KBM-7 (cell line): Measurements from ENCODE around the gene CAMK2A.
"Not testable (repeated sequence)": the region's sequence is repeated elsewhere in the genome, so short reads cannot be mapped to it uniquely, and the experiment has no call there.

ENCODE experiments used
- DNase-seq: peaks from one replicate; pipeline ENCODE4 v3.0.0-alpha.2; 2015
- in situ Hi-C: fragments of 300-500 bp; cut with MboI; formaldehyde crosslinking; loops from 2 replicates; pipeline ENCODE4 v1.14.3; 2020; ENCODE audit warnings: low sequenced_read_pairs, low pct_unique_long_range_greater_than_20kb, mixed read lengths

Gene CAMK2A

GRCh38 chr5:150263801-150264621 is 25.6 kb downstream of the CAMK2A start:
- in situ Hi-C loops = no loop called here
- no peak for DNase-seq

GRCh38 chr5:150263375-150263775 is 26.2 kb downstream of the CAMK2A start:
- no peak for DNase-seq
- in situ Hi-C loops = no loop called here

- DNase-seq = no peak
- in situ Hi-C loops = no loop called here
Observed at GRCh38 chr5:150262502-150262901, 27.1 kb downstream of the CAMK2A start.

GRCh38 chr5:150261231-150261630 is 28.3 kb downstream of the CAMK2A start:
- in situ Hi-C loops = no loop called here
- DNase-seq = no peak

GRCh38 chr5:150258130-150258529 is 31.4 kb downstream of the CAMK2A start:
- in situ Hi-C loops = no loop called here
- DNase-seq = no peak

- DNase-seq = no peak
- in situ Hi-C loops = no loop called here
Observed at GRCh38 chr5:150257424-150257823, 32.1 kb downstream of the CAMK2A start.

- no peak for DNase-seq
Observed at GRCh38 chr5:150256410-150257064, 33.0 kb downstream of the CAMK2A start.

GRCh38 chr5:150255659-150256409 is 33.7 kb downstream of the CAMK2A start:
- in situ Hi-C loops = no loop called here
- DNase-seq = no peak

More at GRCh38 chr5:150256410-150257064, 33.0 kb downstream of the CAMK2A start:
- in situ Hi-C loops = no loop called here

GRCh38 chr5:150254774-150255173 is 34.8 kb downstream of the CAMK2A start:
- in situ Hi-C loops = no loop called here
- DNase-seq = no peak

- DNase-seq = no peak
- in situ Hi-C loops = no loop called here
Observed at GRCh38 chr5:150254363-150254762, 35.2 kb downstream of the CAMK2A start.

GRCh38 chr5:150253416-150254208 is 36.0 kb downstream of the CAMK2A start:
- in situ Hi-C loops = no loop called here

GRCh38 chr5:150252489-150252888 is 37.1 kb downstream of the CAMK2A start:
- in situ Hi-C loops = no loop called here
- no peak for DNase-seq

More at GRCh38 chr5:150253416-150254208, 36.0 kb downstream of the CAMK2A start:
- no peak for DNase-seq

GRCh38 chr5:150251504-150251903 is 38.1 kb downstream of the CAMK2A start:
- DNase-seq = no peak
- in situ Hi-C loops = no loop called here

GRCh38 chr5:150249744-150250143 is 39.8 kb downstream of the CAMK2A start:
- in situ Hi-C loops = no loop called here
- no peak for DNase-seq

GRCh38 chr5:150248946-150249345 is 40.6 kb downstream of the CAMK2A start:
- DNase-seq = no peak
- in situ Hi-C loops = no loop called here

GRCh38 chr5:150248493-150248892 is 41.1 kb downstream of the CAMK2A start:
- DNase-seq, in situ Hi-C loops: not testable (repeated sequence)

- DNase-seq = no peak
- in situ Hi-C loops = no loop called here
Observed at GRCh38 chr5:150247726-150248125, 41.8 kb downstream of the CAMK2A start.

- no peak for DNase-seq
- in situ Hi-C loops = no loop called here
Observed at GRCh38 chr5:150246835-150247234, 42.7 kb downstream of the CAMK2A start.

GRCh38 chr5:150246429-150246828 is 43.1 kb downstream of the CAMK2A start:
- in situ Hi-C loops = no loop called here

More at GRCh38 chr5:150246429-150246828, 43.1 kb downstream of the CAMK2A start:
- DNase-seq = no peak
